GM12891 (cell line): Measurements from ENCODE around the gene MSI2.

Source experiments
- POLR2A ChIP-seq: IDR thresholded peaks from 2 replicates; pipeline ENCODE4 v1.6.1; 2011; ENCODE audit warnings: low read depth, low read length, control low read depth
- POLR2AphosphoS5 ChIP-seq: IDR thresholded peaks from 2 replicates; pipeline ENCODE4 v1.6.1; 2011; ENCODE audit warnings: low read depth, low read length, control low read depth
- POU2F2 ChIP-seq: IDR thresholded peaks from 2 replicates; pipeline ENCODE4 v1.6.1; 2011; ENCODE audit warnings: low read depth, mild to moderate bottlenecking, control low read depth, low read length, moderate library complexity
- TAF1 ChIP-seq: IDR thresholded peaks from 2 replicates; pipeline ENCODE4 v1.6.1; 2011; ENCODE audit warnings: low read depth, low read length, control low read depth

- TF ChIP-seq POLR2AphosphoS5 (no peak), POLR2A (no peak), POU2F2 (no peak), TAF1 (no peak)
Observed at GRCh38 chr17:57242148-57242547, 14.2 kb upstream of the MSI2 start.
